Activated T-cell treated with anti-CD3 and anti-CD28 coated beads, Interleukin-2, amount 50 U/mL, for 24 hours (primary cell): ENCODE measurements around the gene STIL.
"Not testable (repeated sequence)": the region's sequence is repeated elsewhere in the genome, so short reads cannot be mapped to it uniquely, and the experiment has no call there.

ENCODE experiments used
- DNase-seq: peaks from one replicate; pipeline ENCODE4 v3.0.0-alpha.2; 2020
- H3K27ac Mint-ChIP-seq: 2 replicates; pipeline ENCODE4 v1.8.0; 2020; ENCODE audit warnings: mild to moderate bottlenecking, mixed read lengths
- H3K27me3 Mint-ChIP-seq: 2 replicates; pipeline ENCODE4 v1.8.0; 2020; ENCODE audit warnings: mixed read lengths
- H3K36me3 Mint-ChIP-seq: 2 replicates; pipeline ENCODE4 v1.8.0; 2020; ENCODE audit warnings: low read depth, mixed read lengths
- H3K4me1 Mint-ChIP-seq: 2 replicates; pipeline ENCODE4 v1.8.0; 2020; ENCODE audit warnings: low read depth, mixed read lengths
- H3K4me3 Mint-ChIP-seq: 2 replicates; pipeline ENCODE4 v1.8.0; 2020; ENCODE audit warnings: mild to moderate bottlenecking, moderate library complexity, mixed read lengths
- H3K9me3 Mint-ChIP-seq: 2 replicates; pipeline ENCODE4 v1.8.0; 2020; ENCODE audit warnings: mixed read lengths

STIL gene

GRCh38 chr1:47211796-47212269 is 102.1 kb downstream of the STIL start:
- peaks cover 20% of the 10 kb centered on the region for H3K27me3 Mint-ChIP-seq
- no peaks in the 10 kb centered on the region for H3K36me3 Mint-ChIP-seq
- peaks cover 2% of the 10 kb centered on the region for H3K4me1 Mint-ChIP-seq
- no peak overlapping the region for H3K4me3 Mint-ChIP-seq
- DNase-seq = no peak
- no peaks in the 10 kb centered on the region for H3K9me3 Mint-ChIP-seq
- H3K27ac Mint-ChIP-seq = no peak overlapping the region

- H3K4me1 Mint-ChIP-seq = peaks cover 2% of the 10 kb centered on the region
Observed at GRCh38 chr1:47210666-47211065, 103.3 kb downstream of the STIL start.

DNA sequence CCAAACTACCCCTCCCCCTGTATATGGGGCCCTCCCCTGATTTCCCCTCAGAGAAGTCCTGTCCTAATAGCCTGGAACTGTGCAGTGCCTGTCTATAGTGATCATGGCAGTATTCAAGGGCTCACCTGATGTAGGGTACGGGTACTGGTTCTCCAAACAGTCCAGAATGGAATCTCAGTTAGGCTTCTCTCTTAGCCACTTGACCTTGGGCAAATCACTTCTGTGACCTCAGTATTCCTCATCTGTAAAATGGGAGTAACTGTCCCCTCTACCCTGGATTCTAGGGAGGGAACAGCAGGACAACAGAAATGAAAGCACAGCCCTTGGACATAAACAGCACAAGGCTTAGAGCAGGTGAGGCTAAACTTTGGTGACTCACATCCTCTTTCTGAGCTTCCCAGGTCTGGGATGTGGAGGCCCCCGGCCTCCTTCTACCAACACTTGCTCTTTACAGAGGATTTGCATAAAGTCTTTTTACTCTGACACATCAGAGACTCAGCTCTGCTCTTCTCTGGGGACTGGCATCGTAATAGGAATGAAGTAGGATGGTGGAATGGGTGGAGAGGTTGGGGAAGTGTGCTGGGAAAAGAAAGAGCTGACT is 104.1 kb downstream of the STIL start:
- no peak for DNase-seq
- peaks cover 2% of the 10 kb centered on the region for H3K4me1 Mint-ChIP-seq
- no peak overlapping the region for H3K27ac Mint-ChIP-seq
- H3K4me3 Mint-ChIP-seq = no peak overlapping the region
- no peaks in the 10 kb centered on the region for H3K36me3 Mint-ChIP-seq
- peaks cover 30% of the 10 kb centered on the region for H3K27me3 Mint-ChIP-seq
- no peaks in the 10 kb centered on the region for H3K9me3 Mint-ChIP-seq

More at GRCh38 chr1:47210666-47211065, 103.3 kb downstream of the STIL start:
- DNase-seq = no peak
- peaks cover 25% of the 10 kb centered on the region for H3K27me3 Mint-ChIP-seq
- no peaks in the 10 kb centered on the region for H3K36me3 Mint-ChIP-seq
- no peak overlapping the region for H3K4me3 Mint-ChIP-seq
- H3K27ac Mint-ChIP-seq = no peak overlapping the region
- no peaks in the 10 kb centered on the region for H3K9me3 Mint-ChIP-seq

- Mint-ChIP-seq H3K36me3 (no peaks in the 10 kb centered on the region), H3K4me1 (peaks cover 2% of the 10 kb centered on the region), H3K27ac (no peak overlapping the region), H3K4me3 (no peak overlapping the region), H3K27me3 (peaks cover 37% of the 10 kb centered on the region), H3K9me3 (no peaks in the 10 kb centered on the region)
- DNase-seq = no peak
Observed at GRCh38 chr1:47209091-47209490, 104.9 kb downstream of the STIL start.

DNA sequence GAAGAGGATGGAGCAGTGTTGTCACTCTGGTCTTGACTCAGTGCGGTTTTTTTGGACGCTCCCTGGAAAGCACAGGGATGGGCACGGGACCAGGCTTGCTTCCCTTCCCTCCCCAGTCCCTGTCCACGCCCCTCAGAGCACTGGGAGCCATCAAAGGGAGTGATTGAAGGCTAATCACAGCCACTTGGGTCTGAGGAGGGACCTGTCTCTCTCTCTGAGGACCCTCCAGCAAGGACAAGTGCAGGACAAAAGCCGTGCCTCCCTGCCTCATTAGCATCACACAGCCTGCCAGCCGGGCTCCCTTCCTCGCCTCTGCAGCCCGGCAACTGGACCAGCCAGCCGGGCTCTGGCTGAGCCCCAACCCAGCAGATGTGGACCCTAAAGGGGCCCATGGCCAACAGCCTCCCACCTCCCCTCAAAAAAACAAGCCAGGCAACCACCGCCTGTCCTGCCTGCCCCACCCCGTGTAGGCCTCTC is 105.5 kb downstream of the STIL start:
- Mint-ChIP-seq H3K9me3 (no peaks in the 10 kb centered on the region), H3K27me3 (peaks cover 43% of the 10 kb centered on the region), H3K36me3 (no peaks in the 10 kb centered on the region), H3K4me3 (no peak overlapping the region), H3K27ac (no peak overlapping the region), H3K4me1 (peaks cover 5% of the 10 kb centered on the region)
- DNase-seq = no peak

- Mint-ChIP-seq H3K27me3 (peaks cover 47% of the 10 kb centered on the region), H3K27ac (no peak overlapping the region), H3K4me3 (no peak overlapping the region), H3K36me3 (no peaks in the 10 kb centered on the region), H3K4me1 (peaks cover 6% of the 10 kb centered on the region), H3K9me3 (no peaks in the 10 kb centered on the region)
- no peak for DNase-seq
Observed at GRCh38 chr1:47207803-47208373, 106.1 kb downstream of the STIL start.

- H3K36me3 Mint-ChIP-seq = no peaks in the 10 kb centered on the region
- no peak overlapping the region for H3K4me3 Mint-ChIP-seq
- peaks cover 6% of the 10 kb centered on the region for H3K4me1 Mint-ChIP-seq
- H3K9me3 Mint-ChIP-seq = no peaks in the 10 kb centered on the region
- DNase-seq = no peak
- H3K27ac Mint-ChIP-seq = no peak overlapping the region
- H3K27me3 Mint-ChIP-seq = peaks cover 50% of the 10 kb centered on the region
Observed at GRCh38 chr1:47205918-47206317, 108.0 kb downstream of the STIL start.

GRCh38 chr1:47203504-47203903 is 110.4 kb downstream of the STIL start:
- not testable (repeated sequence) for DNase-seq, H3K36me3 Mint-ChIP-seq, H3K4me3 Mint-ChIP-seq, H3K27ac Mint-ChIP-seq, H3K4me1 Mint-ChIP-seq, H3K9me3 Mint-ChIP-seq
- peaks cover 49% of the 10 kb centered on the region for H3K27me3 Mint-ChIP-seq

GRCh38 chr1:47201179-47201578 is 112.8 kb downstream of the STIL start:
- no peak for DNase-seq
- Mint-ChIP-seq H3K27ac (no peak overlapping the region), H3K36me3 (no peaks in the 10 kb centered on the region), H3K4me1 (peaks cover 4% of the 10 kb centered on the region), H3K27me3 (peaks cover 58% of the 10 kb centered on the region), H3K4me3 (no peak overlapping the region), H3K9me3 (no peaks in the 10 kb centered on the region)
